Chondrocyte (in vitro differentiated cells): ENCODE measurements around the gene CACNG4. TPM values are rescaled to one million over a fixed set of nuclear protein-coding genes. Genes with fewer than 3 reads are reported as not detected.
A peak's percentile ranks its signal among the peaks of the same experiment; 100 is the strongest.

Source experiments
- DNase-seq: peaks from one replicate; pipeline ENCODE4 v3.0.0; 2021; ENCODE audit warnings: mixed read lengths, low spot score
- H3K27ac Mint-ChIP-seq: one replicate; pipeline ENCODE4 v1.8.0; 2021; ENCODE audit warnings: mild to moderate bottlenecking, moderate library complexity, mixed read lengths; ENCODE audit not compliant: unreplicated experiment
- H3K27me3 Mint-ChIP-seq: 2 replicates; pipeline ENCODE4 v1.8.0; 2021; ENCODE audit warnings: low read depth, mixed read lengths
- H3K36me3 Mint-ChIP-seq: 2 replicates; pipeline ENCODE4 v1.8.0; 2021; ENCODE audit warnings: low read depth, mixed read lengths
- H3K4me1 Mint-ChIP-seq: 2 replicates; pipeline ENCODE4 v1.8.0; 2021; ENCODE audit warnings: low read depth, mild to moderate bottlenecking, mixed read lengths
- H3K4me3 Mint-ChIP-seq: one replicate; pipeline ENCODE4 v1.8.0; 2021; ENCODE audit warnings: mild to moderate bottlenecking, moderate library complexity, mixed read lengths; ENCODE audit not compliant: unreplicated experiment
- H3K9me3 Mint-ChIP-seq: 2 replicates; pipeline ENCODE4 v1.8.0; 2021; ENCODE audit warnings: low read depth, mixed read lengths
- total RNA-seq: library from RNA; stranded (reverse); gene quantifications from 3 replicates; pipeline ENCODE4 v1.2.1, GENCODE V29; 2021
- TF ChIP-seq, protein P1 (sequence below): fragments of 200-600 bp; sonication (generic); IDR thresholded peaks from 2 replicates; pipeline ENCODE4 v1.5.0; 2021; ENCODE audit warnings: antibody characterized with exemption, mild to moderate bottlenecking, moderate library complexity

CACNG4 gene
- total RNA-seq, 1 donor from 2014 or later = 2.9 TPM

DNA sequence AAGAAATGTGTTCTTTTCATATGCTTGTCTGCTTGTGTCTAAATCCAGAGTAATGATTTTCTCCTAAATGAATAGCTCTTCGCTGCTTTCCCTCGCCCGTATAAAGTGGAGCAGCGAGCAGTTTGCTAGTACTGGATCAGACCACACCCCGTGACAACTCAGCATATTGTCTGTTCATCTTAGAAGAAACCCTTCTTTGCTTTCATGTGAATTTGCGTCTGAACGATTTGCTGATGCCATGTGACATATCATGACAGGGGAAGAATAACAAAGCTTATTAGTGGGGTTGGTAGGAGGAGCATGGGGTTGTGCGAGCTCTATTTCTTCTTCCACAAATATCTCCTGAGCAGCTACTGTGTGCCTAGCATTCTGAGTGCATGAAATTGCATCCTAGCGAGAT is 44.1 kb upstream of the CACNG4 start:
- Mint-ChIP-seq H3K4me1 (no peaks in the 10 kb centered on the region), H3K36me3 (peaks cover 1% of the 10 kb centered on the region), H3K27ac (no peak overlapping the region), H3K9me3 (peaks cover 5% of the 10 kb centered on the region), H3K4me3 (no peak overlapping the region), H3K27me3 (peaks cover 23% of the 10 kb centered on the region)
- no peak for DNase-seq
- TF ChIP-seq, protein P1, sequence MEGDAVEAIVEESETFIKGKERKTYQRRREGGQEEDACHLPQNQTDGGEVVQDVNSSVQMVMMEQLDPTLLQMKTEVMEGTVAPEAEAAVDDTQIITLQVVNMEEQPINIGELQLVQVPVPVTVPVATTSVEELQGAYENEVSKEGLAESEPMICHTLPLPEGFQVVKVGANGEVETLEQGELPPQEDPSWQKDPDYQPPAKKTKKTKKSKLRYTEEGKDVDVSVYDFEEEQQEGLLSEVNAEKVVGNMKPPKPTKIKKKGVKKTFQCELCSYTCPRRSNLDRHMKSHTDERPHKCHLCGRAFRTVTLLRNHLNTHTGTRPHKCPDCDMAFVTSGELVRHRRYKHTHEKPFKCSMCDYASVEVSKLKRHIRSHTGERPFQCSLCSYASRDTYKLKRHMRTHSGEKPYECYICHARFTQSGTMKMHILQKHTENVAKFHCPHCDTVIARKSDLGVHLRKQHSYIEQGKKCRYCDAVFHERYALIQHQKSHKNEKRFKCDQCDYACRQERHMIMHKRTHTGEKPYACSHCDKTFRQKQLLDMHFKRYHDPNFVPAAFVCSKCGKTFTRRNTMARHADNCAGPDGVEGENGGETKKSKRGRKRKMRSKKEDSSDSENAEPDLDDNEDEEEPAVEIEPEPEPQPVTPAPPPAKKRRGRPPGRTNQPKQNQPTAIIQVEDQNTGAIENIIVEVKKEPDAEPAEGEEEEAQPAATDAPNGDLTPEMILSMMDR = no peak

DNA sequence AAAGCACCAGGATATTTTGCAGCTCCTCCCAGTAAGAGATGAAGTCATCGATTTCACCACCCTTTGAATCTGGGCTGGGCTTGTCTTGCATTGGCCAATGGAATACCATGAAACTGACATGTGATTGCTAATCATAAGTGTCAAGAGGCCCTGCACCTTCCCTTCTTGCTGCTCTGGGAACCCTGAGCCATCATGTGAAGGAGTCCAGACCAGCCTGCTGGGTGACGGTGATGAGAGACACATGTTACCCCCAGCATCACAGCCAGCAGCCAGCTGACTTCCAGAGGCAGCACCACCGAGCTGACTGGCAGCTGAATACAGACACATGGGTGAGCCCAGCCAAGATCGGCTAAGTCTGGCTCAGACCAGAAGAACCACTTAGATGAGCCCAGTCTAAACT is 43.6 kb upstream of the CACNG4 start:
- no peak for DNase-seq
- Mint-ChIP-seq H3K4me1 (no peaks in the 10 kb centered on the region), H3K36me3 (peaks cover 1% of the 10 kb centered on the region), H3K9me3 (peaks cover 5% of the 10 kb centered on the region), H3K27ac (no peak overlapping the region), H3K4me3 (no peak overlapping the region), H3K27me3 (peaks cover 22% of the 10 kb centered on the region)
- TF ChIP-seq, protein P1 = no peak

DNA sequence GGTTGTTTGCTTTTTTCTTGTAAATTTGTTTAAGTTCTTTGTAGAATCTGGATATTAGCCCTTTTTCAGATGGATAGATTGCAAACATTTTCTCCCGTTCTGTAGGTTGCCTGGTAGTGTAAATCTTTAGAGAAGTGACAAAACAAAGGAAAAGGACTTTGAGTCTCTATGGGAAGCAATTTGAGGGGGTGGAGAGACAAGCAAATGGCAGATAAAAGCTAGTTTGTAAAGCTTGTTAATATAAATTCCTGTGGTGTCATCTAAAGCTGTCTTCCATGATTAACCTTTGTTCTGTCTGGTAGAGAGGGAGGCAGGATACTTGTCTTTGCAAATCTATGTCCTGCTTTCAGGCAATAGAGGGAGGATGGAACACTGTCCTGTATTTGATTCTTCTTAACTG is 40.6 kb upstream of the CACNG4 start:
- Mint-ChIP-seq H3K27me3 (peaks cover 40% of the 10 kb centered on the region), H3K4me1 (no peaks in the 10 kb centered on the region), H3K4me3 (no peak overlapping the region)

DNA sequence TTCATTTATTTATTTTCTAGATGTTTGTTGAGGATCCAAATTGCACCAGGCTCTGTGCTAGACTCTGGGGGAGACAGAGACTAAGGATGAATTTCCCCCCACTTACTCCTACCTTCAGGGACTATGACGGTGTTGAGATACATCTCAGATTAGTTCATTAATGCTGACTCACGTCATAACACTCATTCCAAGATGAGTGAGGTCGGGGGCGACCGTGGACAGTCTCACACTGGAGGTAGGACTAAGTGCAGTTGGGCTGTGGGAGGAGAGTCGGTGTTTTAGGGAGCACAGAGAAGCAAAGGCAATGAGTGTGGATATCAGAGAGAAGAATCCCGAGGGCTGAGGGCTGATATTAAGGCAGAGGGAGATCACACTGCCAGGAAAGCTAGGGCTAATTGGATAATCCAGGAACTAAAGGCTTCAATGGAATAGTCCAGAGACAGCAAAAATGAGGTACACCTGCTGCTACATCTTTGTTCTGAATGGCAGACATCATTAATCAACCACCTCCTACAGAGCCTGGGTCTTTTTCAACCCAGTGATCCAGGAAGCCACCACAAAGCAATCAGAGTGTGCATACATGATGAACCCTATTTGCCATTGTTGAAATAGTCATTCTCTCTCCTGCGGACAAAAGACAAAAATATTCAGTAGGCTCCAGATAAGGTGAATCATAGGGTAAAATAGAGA is 38.6 kb upstream of the CACNG4 start:
- no peaks in the 10 kb centered on the region for H3K9me3 Mint-ChIP-seq
- DNase-seq = no peak
- no peak overlapping the region for H3K4me3 Mint-ChIP-seq
- TF ChIP-seq, protein P1 = no peak
- H3K27me3 Mint-ChIP-seq = peaks cover 36% of the 10 kb centered on the region
- H3K36me3 Mint-ChIP-seq = peaks cover 1% of the 10 kb centered on the region
- H3K27ac Mint-ChIP-seq = no peak overlapping the region
- H3K4me1 Mint-ChIP-seq = no peaks in the 10 kb centered on the region

More for the DNA sequence above, 40.6 kb upstream of the CACNG4 start:
- DNase-seq = no peak
- TF ChIP-seq, protein P1 = no peak
- H3K9me3 Mint-ChIP-seq = no peaks in the 10 kb centered on the region
- no peak overlapping the region for H3K27ac Mint-ChIP-seq
- peaks cover 1% of the 10 kb centered on the region for H3K36me3 Mint-ChIP-seq

DNA sequence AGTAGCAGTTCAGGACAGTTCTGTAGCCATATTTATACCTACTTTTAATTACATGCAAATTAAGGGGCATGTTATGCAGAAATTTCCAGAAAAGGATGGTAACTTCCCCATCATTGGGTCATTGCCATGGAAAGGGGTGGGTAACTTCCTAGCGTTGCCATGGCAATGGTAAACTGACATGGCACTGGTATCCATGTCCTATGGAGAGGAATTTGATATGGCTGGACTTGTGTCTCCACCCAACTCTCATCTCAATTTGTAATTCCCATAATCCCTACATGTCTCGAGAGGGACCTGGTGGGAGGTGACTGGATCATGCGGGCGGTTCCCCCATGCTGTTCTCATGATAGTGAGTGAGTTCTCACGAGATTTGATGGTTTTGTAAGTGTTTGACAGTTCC is 35.6 kb upstream of the CACNG4 start:
- no peak overlapping the region for H3K27ac Mint-ChIP-seq
- TF ChIP-seq, protein P1 = no peak
- H3K27me3 Mint-ChIP-seq = peaks cover 25% of the 10 kb centered on the region
- H3K9me3 Mint-ChIP-seq = no peaks in the 10 kb centered on the region
- no peaks in the 10 kb centered on the region for H3K4me1 Mint-ChIP-seq
- no peaks in the 10 kb centered on the region for H3K36me3 Mint-ChIP-seq
- no peak overlapping the region for H3K4me3 Mint-ChIP-seq
- peak; percentile 15 for DNase-seq
